ENCODE results near the gene KRTAP19-7.

DNA sequence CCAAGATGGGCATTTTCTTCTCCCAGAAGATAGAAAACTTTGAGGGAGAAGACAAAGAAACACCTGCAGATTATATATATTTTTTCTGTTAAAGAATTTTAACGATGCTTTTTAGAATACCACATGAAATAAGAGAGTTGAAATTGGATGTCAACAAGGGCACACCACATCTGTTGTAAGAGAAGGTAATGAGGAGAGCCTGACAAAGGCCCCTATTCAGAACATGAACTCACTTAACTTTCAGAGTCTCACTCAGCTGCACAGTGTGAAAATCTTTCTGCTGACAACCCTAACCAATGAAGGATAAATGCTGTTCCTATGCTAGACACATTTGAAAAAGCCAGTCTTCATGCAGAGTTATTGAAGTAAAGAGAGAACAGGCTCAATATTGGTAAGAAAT lies 21.8 kb upstream of the KRTAP19-7 start:
- TF ChIP-seq, protein P1, sequence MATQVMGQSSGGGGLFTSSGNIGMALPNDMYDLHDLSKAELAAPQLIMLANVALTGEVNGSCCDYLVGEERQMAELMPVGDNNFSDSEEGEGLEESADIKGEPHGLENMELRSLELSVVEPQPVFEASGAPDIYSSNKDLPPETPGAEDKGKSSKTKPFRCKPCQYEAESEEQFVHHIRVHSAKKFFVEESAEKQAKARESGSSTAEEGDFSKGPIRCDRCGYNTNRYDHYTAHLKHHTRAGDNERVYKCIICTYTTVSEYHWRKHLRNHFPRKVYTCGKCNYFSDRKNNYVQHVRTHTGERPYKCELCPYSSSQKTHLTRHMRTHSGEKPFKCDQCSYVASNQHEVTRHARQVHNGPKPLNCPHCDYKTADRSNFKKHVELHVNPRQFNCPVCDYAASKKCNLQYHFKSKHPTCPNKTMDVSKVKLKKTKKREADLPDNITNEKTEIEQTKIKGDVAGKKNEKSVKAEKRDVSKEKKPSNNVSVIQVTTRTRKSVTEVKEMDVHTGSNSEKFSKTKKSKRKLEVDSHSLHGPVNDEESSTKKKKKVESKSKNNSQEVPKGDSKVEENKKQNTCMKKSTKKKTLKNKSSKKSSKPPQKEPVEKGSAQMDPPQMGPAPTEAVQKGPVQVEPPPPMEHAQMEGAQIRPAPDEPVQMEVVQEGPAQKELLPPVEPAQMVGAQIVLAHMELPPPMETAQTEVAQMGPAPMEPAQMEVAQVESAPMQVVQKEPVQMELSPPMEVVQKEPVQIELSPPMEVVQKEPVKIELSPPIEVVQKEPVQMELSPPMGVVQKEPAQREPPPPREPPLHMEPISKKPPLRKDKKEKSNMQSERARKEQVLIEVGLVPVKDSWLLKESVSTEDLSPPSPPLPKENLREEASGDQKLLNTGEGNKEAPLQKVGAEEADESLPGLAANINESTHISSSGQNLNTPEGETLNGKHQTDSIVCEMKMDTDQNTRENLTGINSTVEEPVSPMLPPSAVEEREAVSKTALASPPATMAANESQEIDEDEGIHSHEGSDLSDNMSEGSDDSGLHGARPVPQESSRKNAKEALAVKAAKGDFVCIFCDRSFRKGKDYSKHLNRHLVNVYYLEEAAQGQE (IDR thresholded peaks at IDR 0.05; ENCODE audit: low read depth): no peak
- TF ChIP-seq, protein P2, sequence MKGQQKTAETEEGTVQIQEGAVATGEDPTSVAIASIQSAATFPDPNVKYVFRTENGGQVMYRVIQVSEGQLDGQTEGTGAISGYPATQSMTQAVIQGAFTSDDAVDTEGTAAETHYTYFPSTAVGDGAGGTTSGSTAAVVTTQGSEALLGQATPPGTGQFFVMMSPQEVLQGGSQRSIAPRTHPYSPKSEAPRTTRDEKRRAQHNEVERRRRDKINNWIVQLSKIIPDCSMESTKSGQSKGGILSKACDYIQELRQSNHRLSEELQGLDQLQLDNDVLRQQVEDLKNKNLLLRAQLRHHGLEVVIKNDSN (IDR thresholded peaks at IDR 0.05): no peak
- TF ChIP-seq YY1 (IDR thresholded peaks at IDR 0.05; ENCODE audit: low read depth) (no peak), EP300 (IDR thresholded peaks at IDR 0.05; ENCODE audit: borderline replicate concordance) (no peak), TEAD4 (IDR thresholded peaks at IDR 0.05) (no peak)
- TF ChIP-seq, protein P3, sequence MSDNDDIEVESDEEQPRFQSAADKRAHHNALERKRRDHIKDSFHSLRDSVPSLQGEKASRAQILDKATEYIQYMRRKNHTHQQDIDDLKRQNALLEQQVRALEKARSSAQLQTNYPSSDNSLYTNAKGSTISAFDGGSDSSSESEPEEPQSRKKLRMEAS (IDR thresholded peaks at IDR 0.05): no peak

All from Ishikawa (cell line).